GM18498 (cell line): Measurements from ENCODE around the gene ANKFN1.

Experiments
- ATAC-seq: cut with Tn5 transposase; IDR thresholded peaks from one replicate; pipeline ENCODE4 v1.9.1; 2021; ENCODE audit warnings: mild to moderate bottlenecking, moderate library complexity; ENCODE audit not compliant: unreplicated experiment

The ANKFN1 gene

GRCh38 chr17:56152874-56153602 lies at the start of gene ANKFN1:
TSS of gene ANKFN1 (plus strand) at chr17:56153475. CDS start at chr17:56212668, 59,193 bp downstream.
- ATAC-seq = no peak

- no peak for ATAC-seq
Observed at GRCh38 chr17:56108811-56109284, 44.4 kb upstream of the ANKFN1 start.

GRCh38 chr17:56109836-56110235 lies 43.4 kb upstream of the ANKFN1 start:
- no peak for ATAC-seq

GRCh38 chr17:56110463-56111135 lies 42.7 kb upstream of the ANKFN1 start:
- ATAC-seq = no peak

- ATAC-seq = no peak
Observed at GRCh38 chr17:56111706-56112485, 41.4 kb upstream of the ANKFN1 start.

GRCh38 chr17:56113486-56113885 lies 39.8 kb upstream of the ANKFN1 start:
- ATAC-seq = no peak

GRCh38 chr17:56114469-56114868 lies 38.8 kb upstream of the ANKFN1 start:
- no peak for ATAC-seq

- ATAC-seq = no peak
Observed at GRCh38 chr17:56119191-56119590, 34.1 kb upstream of the ANKFN1 start.

- ATAC-seq = no peak
Observed at GRCh38 chr17:56119936-56120335, 33.3 kb upstream of the ANKFN1 start.

- no peak for ATAC-seq
Observed at GRCh38 chr17:56121191-56122051, 31.9 kb upstream of the ANKFN1 start.

GRCh38 chr17:56125830-56126819 lies 27.1 kb upstream of the ANKFN1 start:
- no peak for ATAC-seq

- no peak for ATAC-seq
Observed at GRCh38 chr17:56130026-56130425, 23.2 kb upstream of the ANKFN1 start.

GRCh38 chr17:56130631-56131030 lies 22.6 kb upstream of the ANKFN1 start:
- ATAC-seq = no peak

GRCh38 chr17:56131431-56131830 lies 21.8 kb upstream of the ANKFN1 start:
- no peak for ATAC-seq

- no peak for ATAC-seq
Observed at GRCh38 chr17:56136301-56136700, 17.0 kb upstream of the ANKFN1 start.

- no peak for ATAC-seq
Observed at GRCh38 chr17:56141046-56141839, 12.0 kb upstream of the ANKFN1 start.

- ATAC-seq = no peak
Observed at GRCh38 chr17:56142325-56142724, 10.9 kb upstream of the ANKFN1 start.

- ATAC-seq = no peak
Observed at GRCh38 chr17:56142781-56143180, 10.5 kb upstream of the ANKFN1 start.

- no peak for ATAC-seq
Observed at GRCh38 chr17:56144223-56144622, 9.1 kb upstream of the ANKFN1 start.
